HCT116 (cell line): ENCODE data around the gene ARL8B. TPM values are rescaled to one million over a fixed set of nuclear protein-coding genes. Genes with fewer than 3 reads are reported as not detected.

Experiments
- ATAC-seq: fragments of 200-7000 bp; cut with Tn5 transposase; 2 replicates; pipeline ENCODE4 v1.9.1; 2020; ENCODE audit warnings: mild to moderate bottlenecking, moderate library complexity
- BruUV-seq: library from RNA; stranded (reverse); fragments of 400-500 nt; replicated peaks from 2 replicates; lab custom pipeline; 2021; lab: Mats Ljungman, UMichigan
- CTCF ChIA-PET: fragments of 300-600 bp; sonication (Branson Sonifier 250); formaldehyde crosslinking; loops from one replicate; lab custom pipeline; 2021; ENCODE audit warnings: antibody characterized with exemption; lab: Charles Lee
- POLR2A ChIA-PET: fragments of 300-600, 350-600 bp; sonication (Branson Sonifier 250); formaldehyde crosslinking; loops from one replicate; lab custom pipeline; 2021; ENCODE audit warnings: antibody characterized with exemption; lab: Charles Lee
- RAD21 ChIA-PET, 2 experiments: fragments of 300-600 bp; sonication (Branson Sonifier 250); formaldehyde crosslinking; loops; one replicate each; lab custom pipeline; 2023; ENCODE audit warnings: low total read pairs in 2 of 2; ENCODE audit not compliant: uncharacterized antibody in 2 of 2, unreplicated experiment in 2 of 2, low non-redundant PET in 1 of 2; lab: Charles Lee
- DNase-seq: peaks from one replicate; pipeline ENCODE4 v3.0.0-alpha.2; 2010; ENCODE audit warnings: low read depth, low spot score
- H2AFZ ChIP-seq: fragments of 200-600 bp; shearing (Covaris generic), sonication (generic); 2 replicates; pipeline ENCODE4 v1.6.1; 2017; ENCODE audit warnings: low read depth, mixed run types, mixed read lengths, antibody characterized with exemption, low read length; ENCODE audit not compliant: poor library complexity, severe bottlenecking
- H3K27ac ChIP-seq: 2 replicates; pipeline ENCODE4 v1.5.1; 2012; ENCODE audit warnings: low read depth, low read length
- H3K27me3 ChIP-seq: fragments of 200-600 bp; sonication (generic); 2 replicates; pipeline ENCODE4 v1.6.1; 2016; ENCODE audit warnings: mixed run types, low read length, mixed read lengths; ENCODE audit not compliant: insufficient read depth
- H3K36me3 ChIP-seq, 2 experiments: fragments of 200-500 bp in 1 of 2; fragments of 200-600 bp in 1 of 2; sonication (Bioruptor generic) in 1 of 2; sonication (generic) in 1 of 2; 2 replicates each; pipeline versions ENCODE4 v1.5.1 to v1.6.1; 2014 to 2016; ENCODE audit warnings: low read length in 2 of 2, inconsistent platforms in 1 of 2, mixed read lengths in 1 of 2, mixed run types in 1 of 2; ENCODE audit not compliant: insufficient read depth in 2 of 2, control insufficient read depth in 1 of 2
- H3K4me1 ChIP-seq, 2 experiments: fragments of 200-600 bp in 1 of 2; sonication (generic) in 1 of 2; 2 replicates each; pipeline versions ENCODE4 v1.5.1 to v1.6.1; 2012 to 2017; ENCODE audit warnings: low read length in 2 of 2, inconsistent platforms in 1 of 2, mild to moderate bottlenecking in 1 of 2, mixed read lengths in 1 of 2, mixed run types in 1 of 2, moderate library complexity in 1 of 2; ENCODE audit not compliant: insufficient read depth in 2 of 2, control insufficient read depth in 1 of 2
- H3K4me2 ChIP-seq: fragments of 200-600 bp; sonication (generic); 2 replicates; pipeline ENCODE4 v1.6.1; 2017; ENCODE audit warnings: mixed run types, low read length, mixed read lengths
- H3K4me3 ChIP-seq, 2 experiments: fragments of 200-600 bp in 1 of 2; sonication (generic) in 1 of 2; replicated peaks in 1 of 2; 2 replicates each; pipeline ENCODE4 v1.5.1; 2011 to 2016; ENCODE audit warnings: low read length in 2 of 2, control low read depth in 1 of 2, low read depth in 1 of 2, mild to moderate bottlenecking in 1 of 2, mixed read lengths in 1 of 2, mixed run types in 1 of 2
- H3K79me2 ChIP-seq: fragments of 200-600 bp; sonication (generic); 2 replicates; pipeline ENCODE4 v1.6.1; 2017; ENCODE audit warnings: mild to moderate bottlenecking, mixed run types, low read length, moderate library complexity, mixed read lengths; ENCODE audit not compliant: insufficient read depth
- H3K9ac ChIP-seq: fragments of 200-600 bp; sonication (generic); 2 replicates; pipeline ENCODE4 v1.6.1; 2016; ENCODE audit warnings: low read length, mixed read lengths
- H3K9me2 ChIP-seq: fragments of 200-600 bp; sonication (generic), shearing (Covaris generic); 2 replicates; pipeline ENCODE4 v1.6.1; 2017; ENCODE audit warnings: mixed run types, mild to moderate bottlenecking, moderate library complexity; ENCODE audit not compliant: insufficient read depth
- H3K9me3 ChIP-seq, 2 experiments: fragments of 200-500 bp in 1 of 2; fragments of 200-600 bp in 1 of 2; sonication (Bioruptor generic) in 1 of 2; sonication (generic) in 1 of 2; 2 replicates each; pipeline ENCODE4 v1.6.1; 2014 to 2017; ENCODE audit warnings: low read length in 2 of 2, mixed read lengths in 2 of 2, inconsistent platforms in 1 of 2, low read depth in 1 of 2, mild to moderate bottlenecking in 1 of 2, mixed run types in 1 of 2, moderate library complexity in 1 of 2; ENCODE audit not compliant: control insufficient read depth in 1 of 2, insufficient read depth in 1 of 2
- H4K20me1 ChIP-seq: fragments of 200-600 bp; sonication (generic), shearing (Covaris generic); 2 replicates; pipeline ENCODE4 v1.6.1; 2017; ENCODE audit warnings: mixed run types, mild to moderate bottlenecking, moderate library complexity; ENCODE audit not compliant: insufficient read depth
- CBX3 ChIP-seq: IDR thresholded peaks from 2 replicates; pipeline ENCODE4 v1.6.1; 2012; ENCODE audit warnings: low read depth
- CEBPB ChIP-seq: IDR thresholded peaks from 2 replicates; pipeline ENCODE4 v1.6.1; 2012; ENCODE audit warnings: low read depth
- ELF1 ChIP-seq: IDR thresholded peaks from 2 replicates; pipeline ENCODE4 v1.6.1; 2012; ENCODE audit warnings: low read depth, borderline replicate concordance
- EZH2phosphoT487 ChIP-seq: fragments of 200-600 bp; IDR thresholded peaks from 2 replicates; pipeline ENCODE4 v1.6.1; 2018; ENCODE audit warnings: antibody characterized with exemption, borderline replicate concordance
- FOSL1 ChIP-seq: IDR thresholded peaks from 2 replicates; pipeline ENCODE4 v1.6.1; 2012; ENCODE audit warnings: low read depth
- RAD21 ChIP-seq: IDR thresholded peaks from 2 replicates; pipeline ENCODE4 v1.6.1; 2012; ENCODE audit warnings: low read depth, mild to moderate bottlenecking
- SIN3A ChIP-seq: IDR thresholded peaks from 2 replicates; pipeline ENCODE4 v1.6.1; 2012; ENCODE audit warnings: low read depth
- SP1 ChIP-seq: IDR thresholded peaks from 2 replicates; pipeline ENCODE4 v1.6.1; 2012; ENCODE audit warnings: low read depth
- TCF7L2 ChIP-seq: IDR thresholded peaks from 2 replicates; pipeline ENCODE4 v1.7.0; 2011; ENCODE audit warnings: borderline replicate concordance, inconsistent platforms; ENCODE audit not compliant: insufficient read depth, insufficient read length; ENCODE audit errors: extremely low read depth
- ZFX ChIP-seq: fragments of 450-650 bp; IDR thresholded peaks from 2 replicates; pipeline ENCODE4 v1.6.1; 2017
- intact Hi-C: fragments of 100-400 bp; cut with micrococcal nuclease; formaldehyde crosslinking; loops from 2 replicates; pipeline ENCODE4 v1.10.0; 2022
- total RNA-seq: library from RNA; stranded (reverse); gene quantifications from one replicate; pipeline ENCODE4 v1.2.1, GENCODE V29; 2021; ENCODE audit not compliant: unreplicated experiment
- TF ChIP-seq, protein P1 (sequence below): IDR thresholded peaks from 2 replicates; pipeline ENCODE4 v1.6.1; 2012; ENCODE audit warnings: low read depth
- TF ChIP-seq, protein P2 (sequence below), 3 experiments: fragments of 200-600 bp in 1 of 3; sonication (generic) in 1 of 3; IDR thresholded peaks in 2 of 3; conservative IDR thresholded peaks in 1 of 3; 2 replicates each; pipeline ENCODE4 v1.5.1; 2012 to 2017; ENCODE audit warnings: low read depth in 2 of 3, low read length in 2 of 3, antibody characterized with exemption in 1 of 3, borderline replicate concordance in 1 of 3, control low read depth in 1 of 3, mild to moderate bottlenecking in 1 of 3, mixed read lengths in 1 of 3, mixed run types in 1 of 3, moderate library complexity in 1 of 3; ENCODE audit not compliant: insufficient read depth in 1 of 3
- TF ChIP-seq, protein P3 (sequence below): IDR thresholded peaks from 2 replicates; pipeline ENCODE4 v1.6.1; 2012
- TF ChIP-seq, protein P4 (sequence below): IDR thresholded peaks from 2 replicates; pipeline ENCODE4 v1.6.1; 2012

The ARL8B gene
- total RNA-seq, 1 experiment from 2014 or later, result 38.1 TPM

DNA sequence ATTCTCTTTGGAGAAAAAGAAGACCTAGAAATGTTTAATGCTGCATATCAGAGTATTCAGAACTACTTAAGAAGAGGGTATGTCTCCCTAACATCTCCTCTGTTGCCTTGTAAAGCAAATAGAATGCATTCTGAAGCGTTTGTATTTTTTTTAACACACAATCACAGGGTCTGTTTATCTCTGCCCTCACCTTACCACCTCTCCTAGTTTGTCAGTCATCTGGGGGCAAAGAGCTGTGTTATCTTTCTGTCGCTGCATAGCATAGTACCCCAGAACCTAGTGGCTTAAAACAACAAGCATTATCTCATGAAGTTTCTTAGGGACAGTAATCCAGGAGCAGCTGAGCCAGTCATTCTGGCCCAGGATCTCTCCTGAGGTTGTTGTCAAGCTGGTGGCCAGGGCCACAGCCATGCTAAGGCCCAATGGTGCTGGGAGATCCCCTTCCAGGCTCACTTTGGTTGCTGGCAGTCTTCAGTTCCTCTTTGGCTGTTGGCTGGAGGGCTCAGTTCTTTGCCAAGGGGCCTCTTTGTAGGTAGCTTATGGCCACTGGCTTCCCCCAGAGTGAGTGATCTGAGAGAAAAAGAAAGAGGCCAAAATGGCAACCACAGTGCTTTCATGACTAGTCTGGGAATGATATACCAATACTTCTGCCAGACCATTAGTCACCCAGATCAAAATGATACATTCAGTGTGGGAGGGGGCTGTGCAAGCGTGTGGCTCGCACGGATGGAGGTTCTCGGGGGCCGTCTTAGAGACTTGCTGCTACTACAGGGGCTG, 83.3 kb downstream of the ARL8B start:
- no TSS peak for BruUV-seq
- RAD21 ChIA-PET, result no interaction called here
- no peaks in the 10 kb centered on the region for H3K9me2 ChIP-seq
- DNase-seq (no peak), ATAC-seq (no peak)
- no peaks in the 10 kb centered on the region for H3K4me1 ChIP-seq
- H3K4me3 ChIP-seq, result no peak overlapping the region
- POLR2A ChIA-PET, result no interaction called here
- CTCF ChIA-PET, result no interaction called here
- H3K9ac ChIP-seq, result no peak overlapping the region
- no peaks in the 10 kb centered on the region for H3K27me3 ChIP-seq
- peaks cover 37 to 38% of the 10 kb centered on the region in 2 experiments; a peak in 3 of 4 replicates for H3K36me3 ChIP-seq
- H3K27ac ChIP-seq, result no peak overlapping the region
- TF ChIP-seq ZFX (no peak), FOSL1 (no peak), CEBPB (no peak), EZH2phosphoT487 (no peak), ELF1 (no peak)
- H3K79me2 ChIP-seq, result no peaks in the 10 kb centered on the region
- H3K9me3 ChIP-seq, result no peaks in the 10 kb centered on the region
- H2AFZ ChIP-seq, result no peak overlapping the region
- H4K20me1 ChIP-seq, result no peaks in the 10 kb centered on the region
- H3K4me2 ChIP-seq, result no peak overlapping the region
- intact Hi-C loops, result no loop called here

DNA sequence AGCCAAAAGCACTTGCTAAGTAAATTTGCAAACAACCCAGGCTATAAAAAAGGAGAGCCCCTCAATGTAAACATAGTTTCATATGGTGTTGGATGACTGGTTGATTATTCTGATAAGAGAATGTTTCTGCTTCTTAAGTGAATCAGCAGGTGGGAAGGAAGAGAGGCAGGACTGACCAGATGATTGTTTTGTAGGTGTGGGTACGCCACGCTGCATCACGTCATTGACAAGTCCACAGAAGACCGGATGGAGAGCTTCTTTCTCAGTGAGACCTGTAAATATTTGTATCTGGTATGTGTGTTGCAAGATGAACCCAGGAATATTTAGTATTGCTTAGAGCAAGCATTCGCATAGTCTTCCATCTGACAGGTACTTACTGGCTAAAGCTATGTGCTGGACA, 88.8 kb downstream of the ARL8B start:
- intact Hi-C loops, result no loop called here
- ChIA-PET CTCF (no interaction called here), RAD21 (no interaction called here), POLR2A (no interaction called here)
- no peaks in the 10 kb centered on the region for H3K79me2 ChIP-seq
- H3K36me3 ChIP-seq, result peaks cover 32 to 61% of the 10 kb centered on the region in 2 experiments; a peak in 3 of 4 replicates
- H3K9ac ChIP-seq, result no peak overlapping the region
- H3K9me2 ChIP-seq, result no peaks in the 10 kb centered on the region
- H3K27ac ChIP-seq, result no peak overlapping the region
- H3K4me2 ChIP-seq, result no peak overlapping the region
- H3K4me3 ChIP-seq, result no peak overlapping the region
- no peaks in the 10 kb centered on the region for H4K20me1 ChIP-seq
- BruUV-seq, result no TSS peak
- no peak overlapping the region for H2AFZ ChIP-seq
- no peak for ATAC-seq
- H3K9me3 ChIP-seq, result no peaks in the 10 kb centered on the region
- H3K4me1 ChIP-seq, result no peaks in the 10 kb centered on the region
- H3K27me3 ChIP-seq, result no peaks in the 10 kb centered on the region
- TF ChIP-seq RAD21 (no peak), SP1 (no peak), SIN3A (no peak), EZH2phosphoT487 (no peak), TCF7L2 (no peak), CBX3 (no peak), CEBPB (no peak)
- TF ChIP-seq, protein P1, sequence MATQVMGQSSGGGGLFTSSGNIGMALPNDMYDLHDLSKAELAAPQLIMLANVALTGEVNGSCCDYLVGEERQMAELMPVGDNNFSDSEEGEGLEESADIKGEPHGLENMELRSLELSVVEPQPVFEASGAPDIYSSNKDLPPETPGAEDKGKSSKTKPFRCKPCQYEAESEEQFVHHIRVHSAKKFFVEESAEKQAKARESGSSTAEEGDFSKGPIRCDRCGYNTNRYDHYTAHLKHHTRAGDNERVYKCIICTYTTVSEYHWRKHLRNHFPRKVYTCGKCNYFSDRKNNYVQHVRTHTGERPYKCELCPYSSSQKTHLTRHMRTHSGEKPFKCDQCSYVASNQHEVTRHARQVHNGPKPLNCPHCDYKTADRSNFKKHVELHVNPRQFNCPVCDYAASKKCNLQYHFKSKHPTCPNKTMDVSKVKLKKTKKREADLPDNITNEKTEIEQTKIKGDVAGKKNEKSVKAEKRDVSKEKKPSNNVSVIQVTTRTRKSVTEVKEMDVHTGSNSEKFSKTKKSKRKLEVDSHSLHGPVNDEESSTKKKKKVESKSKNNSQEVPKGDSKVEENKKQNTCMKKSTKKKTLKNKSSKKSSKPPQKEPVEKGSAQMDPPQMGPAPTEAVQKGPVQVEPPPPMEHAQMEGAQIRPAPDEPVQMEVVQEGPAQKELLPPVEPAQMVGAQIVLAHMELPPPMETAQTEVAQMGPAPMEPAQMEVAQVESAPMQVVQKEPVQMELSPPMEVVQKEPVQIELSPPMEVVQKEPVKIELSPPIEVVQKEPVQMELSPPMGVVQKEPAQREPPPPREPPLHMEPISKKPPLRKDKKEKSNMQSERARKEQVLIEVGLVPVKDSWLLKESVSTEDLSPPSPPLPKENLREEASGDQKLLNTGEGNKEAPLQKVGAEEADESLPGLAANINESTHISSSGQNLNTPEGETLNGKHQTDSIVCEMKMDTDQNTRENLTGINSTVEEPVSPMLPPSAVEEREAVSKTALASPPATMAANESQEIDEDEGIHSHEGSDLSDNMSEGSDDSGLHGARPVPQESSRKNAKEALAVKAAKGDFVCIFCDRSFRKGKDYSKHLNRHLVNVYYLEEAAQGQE, result no peak
- TF ChIP-seq, protein P2, sequence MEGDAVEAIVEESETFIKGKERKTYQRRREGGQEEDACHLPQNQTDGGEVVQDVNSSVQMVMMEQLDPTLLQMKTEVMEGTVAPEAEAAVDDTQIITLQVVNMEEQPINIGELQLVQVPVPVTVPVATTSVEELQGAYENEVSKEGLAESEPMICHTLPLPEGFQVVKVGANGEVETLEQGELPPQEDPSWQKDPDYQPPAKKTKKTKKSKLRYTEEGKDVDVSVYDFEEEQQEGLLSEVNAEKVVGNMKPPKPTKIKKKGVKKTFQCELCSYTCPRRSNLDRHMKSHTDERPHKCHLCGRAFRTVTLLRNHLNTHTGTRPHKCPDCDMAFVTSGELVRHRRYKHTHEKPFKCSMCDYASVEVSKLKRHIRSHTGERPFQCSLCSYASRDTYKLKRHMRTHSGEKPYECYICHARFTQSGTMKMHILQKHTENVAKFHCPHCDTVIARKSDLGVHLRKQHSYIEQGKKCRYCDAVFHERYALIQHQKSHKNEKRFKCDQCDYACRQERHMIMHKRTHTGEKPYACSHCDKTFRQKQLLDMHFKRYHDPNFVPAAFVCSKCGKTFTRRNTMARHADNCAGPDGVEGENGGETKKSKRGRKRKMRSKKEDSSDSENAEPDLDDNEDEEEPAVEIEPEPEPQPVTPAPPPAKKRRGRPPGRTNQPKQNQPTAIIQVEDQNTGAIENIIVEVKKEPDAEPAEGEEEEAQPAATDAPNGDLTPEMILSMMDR (IDR thresholded peaks at IDR 0.05 in 2 of 3, conservative IDR thresholded peaks at IDR 0.05 in 1 of 3; ENCODE audit: borderline replicate concordance in 1 of 3, insufficient read depth in 1 of 3, low read depth in 2 of 3, low read length in 2 of 3), result no peak
- TF ChIP-seq, protein P3, sequence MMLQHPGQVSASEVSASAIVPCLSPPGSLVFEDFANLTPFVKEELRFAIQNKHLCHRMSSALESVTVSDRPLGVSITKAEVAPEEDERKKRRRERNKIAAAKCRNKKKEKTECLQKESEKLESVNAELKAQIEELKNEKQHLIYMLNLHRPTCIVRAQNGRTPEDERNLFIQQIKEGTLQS, result no peak
- TF ChIP-seq, protein P4, sequence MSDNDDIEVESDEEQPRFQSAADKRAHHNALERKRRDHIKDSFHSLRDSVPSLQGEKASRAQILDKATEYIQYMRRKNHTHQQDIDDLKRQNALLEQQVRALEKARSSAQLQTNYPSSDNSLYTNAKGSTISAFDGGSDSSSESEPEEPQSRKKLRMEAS, result no peak
- no peak for DNase-seq
